ENCODE results near the gene PRR36. TPM values are rescaled to one million over a fixed set of nuclear protein-coding genes. Genes with fewer than 3 reads are reported as not detected.

Gene PRR36
- total RNA-seq, 4 donors from 2014 or later: 0.72 to 0.93 (median 0.83) TPM

DNA sequence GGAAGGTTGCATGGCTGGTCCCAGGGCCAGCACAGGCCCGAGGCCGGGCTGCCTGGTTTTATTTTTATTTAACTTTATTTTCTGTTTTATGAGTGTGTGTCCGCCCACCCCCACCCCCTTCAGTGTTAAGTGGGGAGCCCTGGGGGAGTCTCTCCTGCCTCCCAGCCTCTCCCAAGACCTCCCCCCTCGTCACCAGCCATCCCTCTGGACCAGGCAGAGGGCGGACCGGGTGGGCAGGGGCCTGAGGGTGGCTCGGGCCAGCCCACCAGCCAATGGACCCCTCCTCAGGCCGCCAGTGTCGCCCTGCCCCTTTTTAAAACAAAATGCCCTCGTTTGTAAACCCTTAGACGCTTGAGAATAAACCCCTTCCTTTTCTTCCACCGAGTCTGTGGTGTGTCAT, 39.9 kb upstream of the PRR36 start:
- TF ChIP-seq, protein P1, sequence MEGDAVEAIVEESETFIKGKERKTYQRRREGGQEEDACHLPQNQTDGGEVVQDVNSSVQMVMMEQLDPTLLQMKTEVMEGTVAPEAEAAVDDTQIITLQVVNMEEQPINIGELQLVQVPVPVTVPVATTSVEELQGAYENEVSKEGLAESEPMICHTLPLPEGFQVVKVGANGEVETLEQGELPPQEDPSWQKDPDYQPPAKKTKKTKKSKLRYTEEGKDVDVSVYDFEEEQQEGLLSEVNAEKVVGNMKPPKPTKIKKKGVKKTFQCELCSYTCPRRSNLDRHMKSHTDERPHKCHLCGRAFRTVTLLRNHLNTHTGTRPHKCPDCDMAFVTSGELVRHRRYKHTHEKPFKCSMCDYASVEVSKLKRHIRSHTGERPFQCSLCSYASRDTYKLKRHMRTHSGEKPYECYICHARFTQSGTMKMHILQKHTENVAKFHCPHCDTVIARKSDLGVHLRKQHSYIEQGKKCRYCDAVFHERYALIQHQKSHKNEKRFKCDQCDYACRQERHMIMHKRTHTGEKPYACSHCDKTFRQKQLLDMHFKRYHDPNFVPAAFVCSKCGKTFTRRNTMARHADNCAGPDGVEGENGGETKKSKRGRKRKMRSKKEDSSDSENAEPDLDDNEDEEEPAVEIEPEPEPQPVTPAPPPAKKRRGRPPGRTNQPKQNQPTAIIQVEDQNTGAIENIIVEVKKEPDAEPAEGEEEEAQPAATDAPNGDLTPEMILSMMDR (IDR thresholded peaks at IDR 0.05): no peak
- no peak for TF ChIP-seq POLR2A (IDR thresholded peaks at IDR 0.05)
- WGBS, 2 donors: 59 to 61% methylated on average over 12 of the region's 12 CpGs
- no peak overlapping the region for H3K4me3 ChIP-seq (ENCODE audit: low read depth, poor library complexity, severe bottlenecking)
- intact Hi-C loops (cut with DNase I; ENCODE audit: low total_unique reads): no loop called here
- no peak for DNase-seq (ENCODE audit: low spot score in 2 of 2)

DNA sequence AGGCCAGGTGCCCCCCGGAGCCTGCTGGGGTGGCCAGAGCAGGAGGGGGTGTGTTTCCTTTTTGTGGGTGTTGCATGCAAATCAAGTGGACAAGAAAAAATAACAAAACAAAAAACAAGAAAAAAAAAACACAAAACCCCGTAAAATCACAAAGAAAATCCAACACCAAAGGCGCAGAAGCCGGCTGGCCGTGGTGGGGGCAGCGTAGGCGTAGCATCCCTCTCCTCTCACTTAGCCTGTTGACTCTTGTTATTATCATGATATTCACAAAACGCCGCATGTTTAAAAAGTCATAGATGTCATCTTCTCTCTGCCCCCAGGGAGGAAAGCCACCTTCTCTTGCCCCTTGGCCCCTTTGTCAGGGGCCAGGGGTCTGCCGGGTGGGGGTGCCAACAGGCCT, 39.5 kb upstream of the PRR36 start:
- no peak for DNase-seq (ENCODE audit: low spot score in 2 of 2)
- 81 to 83% methylated on average over 10 of the region's 10 CpGs for WGBS, 2 donors
- H3K4me3 ChIP-seq (ENCODE audit: low read depth, poor library complexity, severe bottlenecking): no peak overlapping the region
- intact Hi-C loops (cut with DNase I; ENCODE audit: low total_unique reads): no loop called here
- no peak for TF ChIP-seq POLR2A (IDR thresholded peaks at IDR 0.05)
- TF ChIP-seq, protein P1 (IDR thresholded peaks at IDR 0.05): no peak

DNA sequence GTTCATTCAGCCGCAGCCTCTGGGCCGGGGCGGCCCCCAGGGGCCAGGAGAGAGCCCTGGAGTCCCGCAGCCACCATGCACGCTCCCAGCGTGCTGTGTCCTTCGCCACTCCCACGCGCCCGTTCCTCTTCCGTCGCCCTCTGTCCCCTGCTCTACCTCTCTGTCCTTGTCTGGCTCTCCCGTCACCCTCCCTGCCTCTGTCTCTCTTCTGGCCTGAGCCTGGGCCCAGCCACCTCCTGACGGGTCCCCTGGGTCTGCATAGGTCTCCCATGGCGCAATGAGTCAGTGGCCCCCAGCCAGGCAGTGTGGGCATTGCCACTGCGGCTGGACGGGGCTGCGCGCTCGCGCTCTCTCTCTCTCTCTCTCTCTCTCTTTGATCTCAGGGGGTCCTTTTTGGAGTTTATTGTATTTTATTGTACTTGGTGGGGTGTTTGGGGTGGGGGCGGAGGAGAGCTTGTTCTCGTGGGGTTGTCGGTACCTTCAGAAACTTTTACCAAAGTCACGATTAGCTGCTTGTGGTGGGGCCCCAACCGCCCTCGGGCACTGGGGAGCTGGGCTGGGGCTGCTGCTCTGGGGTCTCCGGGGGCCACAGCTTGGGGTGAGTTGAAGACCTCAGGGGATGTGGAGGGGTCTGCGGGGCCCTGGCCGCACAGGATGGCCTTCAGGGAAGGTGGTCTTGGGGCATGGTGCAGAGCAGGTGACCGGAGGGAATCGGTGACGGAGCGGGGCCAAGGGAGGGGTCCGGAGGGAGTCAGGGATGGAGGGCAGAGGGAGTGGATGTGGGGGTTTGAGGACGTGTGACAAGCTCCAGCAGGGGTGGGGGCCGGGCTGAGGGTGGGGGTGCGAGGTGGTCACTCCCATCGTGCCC, 38.7 kb upstream of the PRR36 start:
- 94% methylated on average over 39 of the region's 39 CpGs for WGBS, 2 donors
- DNase-seq (ENCODE audit: low spot score in 2 of 2): no peak
- intact Hi-C loops (cut with DNase I; ENCODE audit: low total_unique reads): no loop called here
- TF ChIP-seq, protein P1 (IDR thresholded peaks at IDR 0.05): no peak
- H3K4me3 ChIP-seq (ENCODE audit: low read depth, poor library complexity, severe bottlenecking): no peak overlapping the region

DNA sequence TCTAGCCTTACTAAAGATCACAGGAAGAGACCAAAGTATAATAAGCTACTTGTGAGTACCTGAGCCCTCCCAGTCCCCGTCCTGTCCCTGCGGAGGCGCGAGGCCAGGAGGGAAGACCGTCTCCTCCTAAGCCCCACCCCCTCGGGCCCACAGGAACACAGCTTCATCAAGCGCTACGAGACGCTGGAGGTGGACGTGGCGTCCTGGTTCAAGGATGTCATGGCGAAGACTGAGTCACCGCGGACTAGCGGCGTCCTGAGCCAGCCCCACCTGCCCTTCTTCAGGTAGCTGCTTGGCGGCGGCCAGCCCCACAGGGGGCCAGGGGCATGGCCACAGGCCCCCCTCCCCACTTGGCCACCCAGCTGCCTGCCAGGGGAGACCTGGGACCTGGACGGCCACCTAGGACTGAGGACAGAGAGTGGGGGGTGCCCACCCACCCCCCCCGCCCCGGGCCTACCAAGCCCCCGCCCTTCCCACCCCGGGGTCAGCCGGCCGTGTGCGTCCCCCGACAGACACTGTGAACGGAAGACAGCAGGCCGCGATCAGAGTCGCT, 38.0 kb upstream of the PRR36 start:
- intact Hi-C loops (cut with DNase I; ENCODE audit: low total_unique reads): no loop called here
- no peak overlapping the region for H3K4me3 ChIP-seq (ENCODE audit: low read depth, poor library complexity, severe bottlenecking)

DNA sequence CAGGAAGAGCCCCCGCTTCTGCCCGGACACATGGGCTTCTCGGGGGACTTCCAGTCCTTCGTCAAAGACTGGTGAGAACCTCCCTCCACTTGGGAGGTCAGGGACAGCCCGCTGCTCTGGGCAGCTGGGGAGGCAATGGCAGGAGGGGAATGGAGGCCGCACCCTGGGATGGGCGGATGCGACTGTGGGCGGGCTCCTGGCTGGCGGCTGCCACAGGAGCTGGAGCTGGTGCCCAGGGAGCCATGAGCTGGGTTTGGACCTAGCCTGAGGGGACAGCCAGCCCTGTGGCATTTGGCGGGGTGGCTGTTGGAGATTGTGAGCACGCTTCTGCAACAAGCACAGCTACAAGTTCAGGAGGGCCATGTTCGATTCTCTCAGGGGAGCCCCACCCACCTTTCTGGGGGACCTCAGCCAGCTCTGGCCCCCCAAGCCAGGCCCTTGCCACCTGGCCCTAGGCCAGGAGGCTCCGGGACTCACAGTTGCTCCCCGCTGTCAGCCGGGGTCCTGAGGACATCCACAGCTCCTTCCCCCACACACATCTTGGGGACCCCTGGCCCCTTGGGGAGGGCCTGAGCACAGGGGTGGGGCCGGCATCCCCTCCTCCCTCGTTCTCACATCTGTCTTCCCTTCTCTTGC, 37.4 kb upstream of the PRR36 start:
- DNase-seq (ENCODE audit: low spot score in 2 of 2): no peak
- TF ChIP-seq POLR2A (IDR thresholded peaks at IDR 0.05): no peak
- TF ChIP-seq, protein P1 (IDR thresholded peaks at IDR 0.05): no peak
- WGBS, 2 donors: 66 to 70% methylated on average over 17 to 18 of the region's 18 CpGs
- H3K4me3 ChIP-seq (ENCODE audit: low read depth, poor library complexity, severe bottlenecking): no peak overlapping the region
- intact Hi-C loops (cut with DNase I; ENCODE audit: low total_unique reads): no loop called here

More for the DNA sequence above, 38.0 kb upstream of the PRR36 start:
- TF ChIP-seq POLR2A (IDR thresholded peaks at IDR 0.05): no peak
- TF ChIP-seq, protein P1 (IDR thresholded peaks at IDR 0.05): no peak
- WGBS, 2 donors: 93% methylated on average over 21 to 23 of the region's 31 CpGs
- no peak for DNase-seq (ENCODE audit: low spot score in 2 of 2)
